Adrenal gland (tissue), 5 donors: Measurements from ENCODE around the gene HPS1.

ENCODE experiments used
- POLR2A ChIP-seq, 2 donors: fragments of 450-650 bp; IDR thresholded peaks; one replicate each; pipeline ENCODE4 v1.6.1; 2017; ENCODE audit warnings: antibody characterized with exemption in 2 of 2, mild to moderate bottlenecking in 2 of 2, moderate library complexity in 1 of 2
- TF ChIP-seq, protein P1 (sequence below), 6 experiments: fragments of 450-650 bp in 4 of 6; fragments of 200-600 bp in 2 of 6; sonication (generic) in 1 of 6; IDR thresholded peaks; 1 replicate in 5 of 6; 2 replicates in 1 of 6; pipeline versions ENCODE4 v1.5.1 to v1.8.0; 2016 to 2021; ENCODE audit warnings: antibody characterized with exemption in 6 of 6, mild to moderate bottlenecking in 2 of 6, moderate library complexity in 1 of 6
- donor health status: DM: no; HTN: no; CAD: no.

DNA sequence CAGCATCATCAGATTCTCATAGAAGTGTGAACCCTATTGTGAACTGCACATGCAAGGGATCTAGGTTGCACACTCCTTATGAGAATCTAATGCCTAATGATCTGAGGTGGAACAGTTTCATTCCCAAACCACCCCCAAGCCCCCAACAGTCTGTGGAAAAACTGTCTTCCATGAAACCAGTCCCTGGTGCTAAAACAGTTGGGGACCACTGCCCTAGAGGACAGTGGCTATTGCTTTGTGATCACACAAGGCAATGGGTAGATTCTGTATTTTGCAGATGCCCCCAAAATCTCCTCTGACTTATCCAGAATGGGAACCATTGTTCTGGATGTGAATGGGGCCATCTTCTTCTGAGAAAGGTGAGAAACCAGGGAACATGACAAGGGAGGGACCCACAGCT lies 31.1 kb upstream of the HPS1 start:
- TF ChIP-seq, protein P1, sequence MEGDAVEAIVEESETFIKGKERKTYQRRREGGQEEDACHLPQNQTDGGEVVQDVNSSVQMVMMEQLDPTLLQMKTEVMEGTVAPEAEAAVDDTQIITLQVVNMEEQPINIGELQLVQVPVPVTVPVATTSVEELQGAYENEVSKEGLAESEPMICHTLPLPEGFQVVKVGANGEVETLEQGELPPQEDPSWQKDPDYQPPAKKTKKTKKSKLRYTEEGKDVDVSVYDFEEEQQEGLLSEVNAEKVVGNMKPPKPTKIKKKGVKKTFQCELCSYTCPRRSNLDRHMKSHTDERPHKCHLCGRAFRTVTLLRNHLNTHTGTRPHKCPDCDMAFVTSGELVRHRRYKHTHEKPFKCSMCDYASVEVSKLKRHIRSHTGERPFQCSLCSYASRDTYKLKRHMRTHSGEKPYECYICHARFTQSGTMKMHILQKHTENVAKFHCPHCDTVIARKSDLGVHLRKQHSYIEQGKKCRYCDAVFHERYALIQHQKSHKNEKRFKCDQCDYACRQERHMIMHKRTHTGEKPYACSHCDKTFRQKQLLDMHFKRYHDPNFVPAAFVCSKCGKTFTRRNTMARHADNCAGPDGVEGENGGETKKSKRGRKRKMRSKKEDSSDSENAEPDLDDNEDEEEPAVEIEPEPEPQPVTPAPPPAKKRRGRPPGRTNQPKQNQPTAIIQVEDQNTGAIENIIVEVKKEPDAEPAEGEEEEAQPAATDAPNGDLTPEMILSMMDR (IDR thresholded peaks at IDR 0.05): no peak
- TF ChIP-seq POLR2A (IDR thresholded peaks at IDR 0.05): no peak
